OCI-LY1 (cell line): Measurements from ENCODE around the gene PDE11A.

Experiments used
- CTCF ChIP-seq: fragments of 200-600 bp; sonication (generic), shearing (Covaris generic); IDR thresholded peaks from 2 replicates; pipeline ENCODE4 v1.5.1; 2017; ENCODE audit warnings: mild to moderate bottlenecking, antibody characterized with exemption, low read length, moderate library complexity, mixed read lengths
- EZH2 ChIP-seq: fragments of 200-600 bp; sonication (generic), shearing (Covaris generic); IDR thresholded peaks from 2 replicates; pipeline ENCODE4 v1.8.0; 2017; ENCODE audit warnings: borderline replicate concordance, mixed run types, mild to moderate bottlenecking, antibody characterized with exemption, low read length, moderate library complexity, mixed read lengths

GRCh38 chr2:177852389-177852788 is 220.2 kb downstream of the PDE11A start:
- TF ChIP-seq CTCF (no peak), EZH2 (no peak)
